NCI-H2196 treated with DMSO at 0.1 percent for 48 hours (cell line): ENCODE results near the gene AXDND1.
"Not testable (repeated sequence)": the region's sequence is repeated elsewhere in the genome, so short reads cannot be mapped to it uniquely, and the experiment has no call there.

ENCODE experiments used
- DNase-seq: peaks from one replicate; lab custom pipeline; 2025; ENCODE audit not compliant: unreplicated experiment; lab: John Stamatoyannopoulos, UW

Gene AXDND1

GRCh38 chr1:179365342-179366092 is at the start of gene AXDND1:
Gene AXDND1, plus strand, starts transcription at chr1:179365971. Its CDS starts 539 bp downstream, at chr1:179366510.
- DNase-seq = peak; percentile 50

- no peak for DNase-seq
These were observed 47.3 kb upstream of the AXDND1 start for GRCh38 chr1:179318491-179318890.

- DNase-seq = no peak
These were observed 44.1 kb upstream of the AXDND1 start for GRCh38 chr1:179321533-179322216.

GRCh38 chr1:179322557-179322956 is 43.2 kb upstream of the AXDND1 start:
- no peak for DNase-seq

- DNase-seq = no peak
These were observed 42.3 kb upstream of the AXDND1 start for GRCh38 chr1:179323436-179323835.

- DNase-seq = no peak
These were observed 39.9 kb upstream of the AXDND1 start for GRCh38 chr1:179325836-179326235.

- no peak for DNase-seq
These were observed 39.0 kb upstream of the AXDND1 start for GRCh38 chr1:179326746-179327145.

- no peak for DNase-seq
These were observed 38.6 kb upstream of the AXDND1 start for GRCh38 chr1:179327196-179327595.

- no peak for DNase-seq
These were observed 38.1 kb upstream of the AXDND1 start for GRCh38 chr1:179327679-179328078.

GRCh38 chr1:179329862-179330261 is 35.9 kb upstream of the AXDND1 start:
- DNase-seq = no peak

- no peak for DNase-seq
These were observed 31.3 kb upstream of the AXDND1 start for GRCh38 chr1:179334440-179334839.

GRCh38 chr1:179337288-179337687 is 28.5 kb upstream of the AXDND1 start:
- no peak for DNase-seq

GRCh38 chr1:179337942-179338560 is 27.7 kb upstream of the AXDND1 start:
- no peak for DNase-seq

- no peak for DNase-seq
These were observed 24.9 kb upstream of the AXDND1 start for GRCh38 chr1:179340918-179341317.

GRCh38 chr1:179341943-179342547 is 23.7 kb upstream of the AXDND1 start:
- DNase-seq = no peak

- DNase-seq = no peak
These were observed 22.9 kb upstream of the AXDND1 start for GRCh38 chr1:179342740-179343404.

GRCh38 chr1:179351281-179351680 is 14.5 kb upstream of the AXDND1 start:
- DNase-seq = no peak

- DNase-seq = no peak
These were observed 13.5 kb upstream of the AXDND1 start for GRCh38 chr1:179352236-179352635.

- no peak for DNase-seq
These were observed 12.2 kb upstream of the AXDND1 start for GRCh38 chr1:179353546-179353945.

GRCh38 chr1:179361631-179362030 is 4.1 kb upstream of the AXDND1 start:
- not testable (repeated sequence) for DNase-seq
